ENCODE results near the gene HSFY2. TPM values are rescaled to one million over a fixed set of nuclear protein-coding genes. Genes with fewer than 3 reads are reported as not detected.
"Not testable (repeated sequence)": the region's sequence is repeated elsewhere in the genome, so short reads cannot be mapped to it uniquely, and the experiment has no call there.

Gene HSFY2, protein sequence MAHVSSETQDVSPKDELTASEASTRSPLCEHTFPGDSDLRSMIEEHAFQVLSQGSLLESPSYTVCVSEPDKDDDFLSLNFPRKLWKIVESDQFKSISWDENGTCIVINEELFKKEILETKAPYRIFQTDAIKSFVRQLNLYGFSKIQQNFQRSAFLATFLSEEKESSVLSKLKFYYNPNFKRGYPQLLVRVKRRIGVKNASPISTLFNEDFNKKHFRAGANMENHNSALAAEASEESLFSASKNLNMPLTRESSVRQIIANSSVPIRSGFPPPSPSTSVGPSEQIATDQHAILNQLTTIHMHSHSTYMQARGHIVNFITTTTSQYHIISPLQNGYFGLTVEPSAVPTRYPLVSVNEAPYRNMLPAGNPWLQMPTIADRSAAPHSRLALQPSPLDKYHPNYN
- 0.06 TPM in 1 of 2 replicates, not detected in the other for total RNA-seq

GRCh38 chrY:18773635-18774034 is at the start of gene HSFY2:
HSFY2 (minus strand) TSS chrY:18773735; CDS start chrY:18773618, 117 bp downstream.
- DNase-seq (ENCODE audit: low read depth); H3K4me3 ChIP-seq (ENCODE audit: low read depth, low read length): not testable (repeated sequence)

- H3K4me3 ChIP-seq (ENCODE audit: low read depth, low read length); DNase-seq (ENCODE audit: low read depth): not testable (repeated sequence)
Measured at GRCh38 chrY:18815751-18816150, 42.2 kb upstream of the HSFY2 start.

GRCh38 chrY:18788757-18789406 is 15.3 kb upstream of the HSFY2 start:
- not testable (repeated sequence) for DNase-seq (ENCODE audit: low read depth); H3K4me3 ChIP-seq (ENCODE audit: low read depth, low read length)

DNA sequence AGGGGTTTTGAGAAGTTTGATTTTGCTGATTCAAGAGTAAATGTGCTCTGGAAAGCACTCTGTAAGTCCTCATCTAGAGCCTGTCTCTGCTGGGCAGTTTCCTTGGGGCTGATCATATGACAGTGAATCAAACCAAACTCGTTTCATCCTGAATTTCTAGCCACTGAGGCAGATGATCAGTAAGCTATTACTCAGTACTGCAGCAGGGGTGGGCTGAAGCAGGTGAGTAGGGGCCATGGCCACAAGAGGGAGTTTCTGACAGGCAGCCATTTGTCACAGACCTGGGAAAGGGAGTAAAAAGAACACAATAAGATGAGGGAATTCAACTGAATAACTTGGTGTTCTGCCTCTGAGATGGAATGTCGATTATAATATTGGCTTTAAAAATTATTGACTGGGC is 19.5 kb downstream of the HSFY2 start:
- not testable (repeated sequence) for DNase-seq (ENCODE audit: low read depth); H3K4me3 ChIP-seq (ENCODE audit: low read depth, low read length)

GRCh38 chrY:18753133-18753815 is 20.3 kb downstream of the HSFY2 start:
- not testable (repeated sequence) for DNase-seq (ENCODE audit: low read depth); H3K4me3 ChIP-seq (ENCODE audit: low read depth, low read length)

DNA sequence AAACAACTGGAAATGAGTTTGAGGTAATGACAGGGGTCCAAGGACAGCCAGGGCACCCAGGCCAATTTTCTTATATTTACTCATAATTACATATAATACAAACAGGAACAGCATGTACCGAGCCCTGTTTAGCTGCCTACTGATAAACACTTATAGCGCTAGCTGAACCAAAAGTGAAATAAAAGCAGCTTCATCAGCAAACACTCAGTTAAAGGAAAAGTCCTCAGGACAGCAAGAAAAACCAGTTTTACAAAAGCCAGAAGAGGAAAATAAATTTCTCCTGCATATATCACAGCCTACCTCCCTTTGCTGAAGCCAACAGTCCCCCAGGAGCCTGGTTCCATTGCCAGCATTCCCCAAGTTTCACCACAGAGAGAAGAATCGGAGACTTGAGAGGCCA is 49.8 kb downstream of the HSFY2 start:
- not testable (repeated sequence) for DNase-seq (ENCODE audit: low read depth); H3K4me3 ChIP-seq (ENCODE audit: low read depth, low read length)

Other genes with a start within 250 kb of the HSFY2 start
- gene HSFY1, start 227.0 kb downstream of the HSFY2 start, total RNA-seq = not detected in 2 replicates

All from epithelial cell of proximal tubule (primary cell).